SU-DHL-6 (cell line): Measurements from ENCODE around the gene TRMT44.
"Not testable (repeated sequence)": the region's sequence is repeated elsewhere in the genome, so short reads cannot be mapped to it uniquely, and the experiment has no call there.

Source experiments
- H2AFZ ChIP-seq: fragments of 200-600 bp; sonication (generic); 2 replicates; pipeline ENCODE4 v1.6.1; 2014; ENCODE audit warnings: low read depth, mild to moderate bottlenecking, moderate library complexity, mixed read lengths, antibody characterized with exemption, low read length; ENCODE audit not compliant: severe bottlenecking
- H3F3A ChIP-seq: fragments of 200-600 bp; shearing (Covaris generic); 2 replicates; pipeline ENCODE4 v1.6.0; 2016; ENCODE audit warnings: antibody characterized with exemption, mild to moderate bottlenecking; ENCODE audit not compliant: insufficient read depth
- H3K27ac ChIP-seq: fragments of 200-600 bp; sonication (generic); 2 replicates; pipeline ENCODE4 v1.5.1; 2016; ENCODE audit warnings: low read depth, mild to moderate bottlenecking, low read length, moderate library complexity, mixed read lengths
- H3K27me3 ChIP-seq: fragments of 200-600 bp; sonication (generic), shearing (Covaris generic); 2 replicates; pipeline ENCODE4 v1.6.0; 2014; ENCODE audit warnings: mild to moderate bottlenecking, low read length
- H3K36me3 ChIP-seq: fragments of 200-600 bp; sonication (generic); 2 replicates; pipeline ENCODE4 v1.6.1; 2014; ENCODE audit warnings: mild to moderate bottlenecking, low read length, mixed read lengths
- H3K4me2 ChIP-seq: fragments of 300-600, 200-600 bp; shearing (Covaris generic), sonication (generic); 2 replicates; pipeline ENCODE4 v1.6.0; 2014; ENCODE audit warnings: low read length, low read depth, mild to moderate bottlenecking; ENCODE audit not compliant: poor library complexity, severe bottlenecking
- H3K4me3 ChIP-seq: fragments of 200-600 bp; sonication (generic); 2 replicates; pipeline ENCODE4 v1.5.1; 2014; ENCODE audit warnings: antibody characterized with exemption, low read length, mild to moderate bottlenecking, mixed read lengths; ENCODE audit not compliant: insufficient read depth, poor library complexity, severe bottlenecking
- H3K79me2 ChIP-seq: fragments of 200-600 bp; sonication (generic); 2 replicates; pipeline ENCODE4 v1.6.1; 2014; ENCODE audit warnings: mild to moderate bottlenecking, low read length, moderate library complexity; ENCODE audit not compliant: insufficient read depth
- H3K9ac ChIP-seq: fragments of 200-600 bp; sonication (generic); 2 replicates; pipeline ENCODE4 v1.7.0; 2014; ENCODE audit warnings: mild to moderate bottlenecking, low read length
- H3K9me2 ChIP-seq: fragments of 200-600 bp; sonication (generic); replicated peaks from 2 replicates; pipeline ENCODE4 v1.6.1; 2014; ENCODE audit warnings: low read length; ENCODE audit not compliant: insufficient read depth
- H3K9me3 ChIP-seq: fragments of 200-600 bp; sonication (generic); 2 replicates; pipeline ENCODE4 v1.6.1; 2014; ENCODE audit warnings: low read length, mixed read lengths; ENCODE audit not compliant: insufficient read depth
- H4K20me1 ChIP-seq: fragments of 200-600 bp; sonication (generic); 2 replicates; pipeline ENCODE4 v1.6.1; 2014; ENCODE audit warnings: low read depth, mild to moderate bottlenecking, antibody characterized with exemption, low read length, moderate library complexity, mixed read lengths
- CTCF ChIP-seq: fragments of 200-600 bp; sonication (generic); IDR thresholded peaks from one replicate; pipeline ENCODE4 v1.5.1; 2017; ENCODE audit warnings: antibody characterized with exemption, mild to moderate bottlenecking, low read length, moderate library complexity; ENCODE audit not compliant: insufficient read depth, poor library complexity, severe bottlenecking
- EZH2phosphoT487 ChIP-seq: fragments of 200-600 bp; sonication (generic), shearing (Covaris generic); conservative IDR thresholded peaks from 2 replicates; pipeline ENCODE4 v1.6.1; 2018; ENCODE audit warnings: mild to moderate bottlenecking, antibody characterized with exemption, low read length, moderate library complexity, mixed read lengths

The TRMT44 gene

GRCh38 chr4:8417071-8417614 is 23.4 kb upstream of the TRMT44 start:
- Histone ChIP-seq H3K4me2 (no peak overlapping the region), H3K9me3 (no peaks in the 10 kb centered on the region), H3K4me3 (no peak overlapping the region), H3K27me3 (no peaks in the 10 kb centered on the region), H3K36me3 (no peaks in the 10 kb centered on the region), H3K79me2 (no peaks in the 10 kb centered on the region), H3K9me2 (no peaks in the 10 kb centered on the region), H2AFZ (no peak overlapping the region), H3K9ac (no peak overlapping the region), H3F3A (no peaks in the 10 kb centered on the region), H3K27ac (no peak overlapping the region), H4K20me1 (no peaks in the 10 kb centered on the region)
- TF ChIP-seq CTCF = no peak
- no peak for TF ChIP-seq EZH2phosphoT487

DNA sequence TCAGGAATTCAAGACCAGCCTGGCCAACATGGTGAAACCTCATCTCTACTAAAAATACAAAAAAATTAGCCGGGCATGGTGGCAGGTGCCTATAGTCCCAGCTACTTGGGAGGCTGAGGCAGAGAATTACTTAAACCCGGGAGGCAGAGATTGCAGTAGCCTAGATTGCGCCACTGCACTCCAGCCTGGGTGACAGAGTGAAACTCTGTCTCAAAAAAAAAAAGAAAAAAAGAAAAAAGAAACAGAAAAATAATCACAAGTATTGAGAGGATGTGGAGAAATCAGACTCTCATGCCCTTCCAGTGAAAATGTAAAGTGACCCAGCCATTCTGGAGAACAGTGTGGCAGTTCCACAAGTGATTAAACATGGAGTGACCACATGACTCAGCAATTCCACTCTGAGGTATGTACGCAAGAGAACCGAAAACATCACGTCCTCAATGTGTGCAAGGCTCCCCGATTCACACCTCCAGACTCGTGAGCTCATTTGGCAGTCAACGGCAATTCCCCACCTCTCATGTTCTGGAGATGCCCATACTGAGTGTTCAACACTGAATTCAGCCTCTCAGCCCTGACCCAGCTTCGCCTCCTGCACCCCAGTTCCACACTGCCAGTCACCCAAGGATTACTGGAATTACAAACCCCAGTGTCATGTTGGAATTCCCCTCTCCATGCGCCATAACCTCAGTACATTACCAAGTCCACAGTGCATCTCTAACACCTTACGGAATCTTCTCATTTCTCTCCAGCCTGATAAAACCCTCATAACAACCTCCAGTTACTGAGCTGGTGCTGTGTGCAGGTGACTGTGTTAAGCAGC is 21.1 kb upstream of the TRMT44 start:
- Histone ChIP-seq H3K9me2 (no peaks in the 10 kb centered on the region), H3K9me3 (no peaks in the 10 kb centered on the region), H2AFZ (no peak overlapping the region), H3K4me3 (no peak overlapping the region), H4K20me1 (no peaks in the 10 kb centered on the region), H3K36me3 (no peaks in the 10 kb centered on the region), H3K4me2 (no peak overlapping the region), H3F3A (no peaks in the 10 kb centered on the region), H3K79me2 (no peaks in the 10 kb centered on the region), H3K9ac (no peak overlapping the region), H3K27me3 (no peaks in the 10 kb centered on the region), H3K27ac (no peak overlapping the region)
- TF ChIP-seq EZH2phosphoT487 (no peak), CTCF (no peak)

DNA sequence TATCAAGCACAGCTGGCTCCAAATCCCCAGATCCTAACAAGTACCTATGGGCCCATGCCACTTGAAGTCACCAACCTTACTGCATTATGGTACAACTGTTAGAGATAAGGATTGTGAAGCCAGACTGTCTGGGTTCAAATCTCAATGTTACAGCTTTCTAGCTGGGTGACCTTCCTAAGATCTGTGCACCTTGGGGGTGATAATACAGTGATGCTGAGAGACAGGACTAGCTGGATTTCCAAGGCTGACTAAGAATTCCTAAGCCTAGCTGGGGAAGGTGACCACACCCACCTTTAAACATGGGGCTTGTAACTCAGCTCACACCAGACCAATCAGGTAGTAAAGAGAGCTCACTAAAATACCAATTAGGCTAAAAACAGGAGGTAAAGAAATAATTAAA is 20.4 kb upstream of the TRMT44 start:
- not testable (repeated sequence) for H2AFZ ChIP-seq, H3F3A ChIP-seq, H3K36me3 ChIP-seq, H3K9me2 ChIP-seq, H4K20me1 ChIP-seq, H3K9me3 ChIP-seq, H3K4me2 ChIP-seq, H3K27me3 ChIP-seq, H3K79me2 ChIP-seq, H3K27ac ChIP-seq, H3K4me3 ChIP-seq, H3K9ac ChIP-seq

GRCh38 chr4:8422327-8422726 is 18.2 kb upstream of the TRMT44 start:
- no peak overlapping the region for H3K9ac ChIP-seq
- H3K36me3 ChIP-seq = no peaks in the 10 kb centered on the region
- no peaks in the 10 kb centered on the region for H3F3A ChIP-seq
- no peak overlapping the region for H3K4me3 ChIP-seq
- H3K27me3 ChIP-seq = no peaks in the 10 kb centered on the region
- TF ChIP-seq CTCF = no peak
- TF ChIP-seq EZH2phosphoT487 = no peak
- no peak overlapping the region for H2AFZ ChIP-seq
- H3K79me2 ChIP-seq = no peaks in the 10 kb centered on the region
- H3K4me2 ChIP-seq = no peak overlapping the region
- no peaks in the 10 kb centered on the region for H3K9me2 ChIP-seq
- H4K20me1 ChIP-seq = no peaks in the 10 kb centered on the region
- H3K9me3 ChIP-seq = no peaks in the 10 kb centered on the region
- H3K27ac ChIP-seq = no peak overlapping the region
